NCI-H446 treated with DMSO at 0.1 percent for 48 hours (cell line): Measurements from ENCODE around the gene RSBN1.

Source experiments
- DNase-seq: peaks from one replicate; lab custom pipeline; 2025; lab: John Stamatoyannopoulos, UW

Gene RSBN1

DNA sequence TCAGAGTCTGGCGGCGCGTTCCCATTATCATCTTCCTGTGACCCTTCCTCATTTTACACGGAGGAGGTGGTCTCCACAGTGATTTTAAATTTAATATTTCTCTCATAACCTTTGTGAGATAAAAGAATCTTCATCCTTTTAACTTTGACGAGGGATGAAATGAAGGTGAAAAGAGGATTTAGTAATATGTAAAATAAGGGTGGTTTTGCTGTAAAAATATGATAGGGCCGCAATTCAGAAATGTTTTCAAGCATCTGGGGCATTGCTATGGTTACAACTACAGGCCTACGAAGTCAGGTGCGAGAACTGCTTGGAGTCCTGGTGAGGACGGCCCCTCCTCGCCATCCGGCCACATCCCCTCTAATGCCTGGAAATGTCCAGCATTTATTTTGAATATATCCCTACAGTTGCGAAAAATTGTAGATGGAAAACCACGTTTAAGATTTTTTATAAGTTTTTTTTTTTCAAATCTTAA, 422 bp upstream of the RSBN1 start:
- DNase-seq: no peak

DNA sequence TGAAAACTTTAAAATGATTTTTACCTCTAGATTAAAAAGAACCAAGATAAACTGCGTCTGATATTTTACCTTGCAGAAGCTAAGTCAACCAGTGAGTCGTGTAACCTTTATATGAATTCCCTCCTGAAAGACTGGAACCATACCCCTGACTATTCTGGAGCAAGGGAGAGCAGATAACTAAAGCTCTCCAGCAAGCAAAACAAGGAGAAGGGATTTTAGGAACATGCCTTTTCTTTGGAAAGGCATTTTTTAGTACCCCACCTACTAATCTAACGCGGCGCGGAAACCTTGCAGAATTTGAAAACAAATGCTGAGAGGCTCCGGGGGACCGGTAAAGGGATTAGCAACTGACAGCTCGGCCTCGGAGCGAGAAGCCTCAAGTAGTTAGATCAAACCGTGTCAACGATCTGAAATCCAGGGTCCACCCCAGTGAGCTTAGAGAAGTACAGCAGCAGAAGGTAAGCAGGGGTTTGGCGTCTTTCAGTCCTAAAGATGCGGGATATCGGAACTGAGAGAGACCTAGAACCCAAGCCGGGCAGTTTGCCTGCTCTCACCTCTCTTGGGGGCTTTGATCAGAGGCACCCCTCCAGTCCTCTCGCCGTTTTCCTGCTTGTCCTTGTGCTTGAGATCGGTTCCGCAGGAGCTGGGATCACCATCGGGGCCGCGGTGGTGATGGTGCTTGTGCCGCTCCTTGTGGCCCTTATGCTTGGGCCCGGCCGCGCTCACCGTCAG, 954 bp downstream of the RSBN1 start:
- DNase-seq: no peak

DNA sequence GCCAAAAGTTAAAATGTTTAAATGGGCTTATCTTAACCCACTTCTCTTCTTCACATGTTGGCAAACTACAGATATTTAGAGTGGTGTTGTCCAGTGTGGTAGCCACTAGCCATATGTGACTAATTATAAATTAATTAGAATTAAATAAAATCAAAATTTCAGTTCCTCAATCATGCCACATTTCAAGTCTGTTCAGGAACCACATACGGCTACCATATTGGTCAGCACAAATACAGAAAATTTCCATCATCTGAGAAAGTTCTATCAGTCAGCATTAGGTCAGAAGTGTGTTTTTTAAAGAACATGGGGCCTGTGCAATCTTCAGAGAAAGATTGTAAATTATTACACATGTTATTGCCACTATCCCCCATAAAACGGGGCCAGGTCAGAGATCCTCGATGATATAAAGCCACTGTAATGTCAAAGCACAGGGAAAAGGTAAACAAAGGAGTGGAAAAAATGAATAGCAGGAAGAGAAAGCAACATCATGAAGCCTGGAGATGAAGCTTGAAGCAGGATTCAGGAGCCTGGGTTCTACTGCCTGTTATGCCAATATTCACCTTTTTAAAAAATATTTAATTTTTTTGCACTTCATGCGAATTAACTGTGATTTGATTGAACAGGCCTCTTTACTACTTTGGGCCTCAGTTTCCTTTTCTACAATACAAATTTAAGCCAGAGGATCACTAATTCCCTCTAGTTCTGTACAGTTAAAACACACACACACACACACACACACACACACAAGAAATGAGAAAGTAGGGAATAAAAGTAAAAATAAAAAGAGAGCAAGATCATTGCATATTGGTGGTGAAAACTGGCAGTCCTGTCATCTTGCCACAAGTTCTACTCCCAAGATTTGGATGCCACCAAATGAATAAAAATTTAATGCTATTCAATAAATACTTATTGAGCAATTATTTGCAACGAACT, 2.3 kb downstream of the RSBN1 start:
- no peak for DNase-seq

DNA sequence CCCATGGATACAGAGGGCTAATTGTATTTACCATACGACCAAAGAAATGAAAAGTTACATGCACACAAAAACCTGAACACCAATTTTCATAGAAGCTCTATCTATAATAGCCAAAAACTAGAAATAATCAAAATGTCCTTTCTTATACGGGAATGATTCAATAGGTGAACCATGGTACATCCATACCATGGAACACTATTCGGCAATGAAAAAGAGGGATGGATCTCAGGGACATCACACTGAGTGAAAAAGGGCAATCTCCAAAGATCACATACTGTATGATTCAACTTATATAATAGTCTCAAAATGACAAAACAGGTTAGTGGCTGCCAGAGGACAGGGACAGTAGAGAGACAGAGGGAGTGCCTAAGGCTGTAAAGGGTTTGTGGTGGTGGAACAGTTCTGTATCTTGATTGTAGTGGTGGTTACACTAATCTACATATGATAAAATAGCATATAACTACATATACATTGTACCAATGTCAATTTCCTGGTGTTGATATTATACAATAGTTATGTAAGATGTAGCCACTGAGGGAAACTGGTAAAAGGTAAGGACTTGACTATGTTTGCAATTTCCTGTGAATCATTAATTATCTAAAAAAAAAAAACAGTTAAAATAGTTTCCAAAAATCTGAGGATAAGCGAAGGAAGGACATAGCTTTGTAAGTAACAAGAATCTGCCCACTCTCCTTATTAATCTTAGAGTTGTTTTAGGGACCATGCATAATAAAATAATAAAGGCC, 3.7 kb downstream of the RSBN1 start:
- no peak for DNase-seq

DNA sequence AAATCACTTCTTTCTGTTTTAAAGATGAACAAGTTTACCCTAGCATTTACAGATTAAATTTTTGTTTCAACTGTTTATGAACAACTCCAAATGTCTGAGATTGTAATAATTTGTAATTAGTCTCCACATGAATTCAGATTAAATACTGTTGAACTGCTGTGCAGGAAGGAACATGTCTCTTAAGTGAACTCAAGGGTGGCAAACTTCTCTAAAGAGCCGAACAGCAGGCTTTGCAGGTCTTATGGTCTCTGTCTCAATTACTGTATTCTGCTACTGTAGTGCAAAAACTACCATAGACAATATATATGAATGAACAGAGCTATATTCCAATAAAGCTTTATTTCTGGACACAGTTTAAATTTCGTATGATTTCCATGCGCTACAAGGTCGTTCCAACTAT, 6.6 kb downstream of the RSBN1 start:
- no peak for DNase-seq

DNA sequence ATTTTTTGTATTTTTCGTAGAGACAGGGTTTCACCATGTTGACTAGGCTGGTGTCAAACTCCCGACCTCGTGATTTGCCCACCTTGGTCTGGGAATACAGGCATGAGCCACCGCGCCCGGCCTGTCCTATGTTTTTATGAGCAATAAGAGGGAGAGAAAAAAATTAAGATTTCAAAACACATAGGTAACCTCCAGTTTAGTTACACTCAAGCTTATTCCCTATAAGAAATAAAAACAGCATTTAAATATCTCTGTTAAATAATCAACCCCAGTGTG, 7.1 kb downstream of the RSBN1 start:
- DNase-seq: no peak

DNA sequence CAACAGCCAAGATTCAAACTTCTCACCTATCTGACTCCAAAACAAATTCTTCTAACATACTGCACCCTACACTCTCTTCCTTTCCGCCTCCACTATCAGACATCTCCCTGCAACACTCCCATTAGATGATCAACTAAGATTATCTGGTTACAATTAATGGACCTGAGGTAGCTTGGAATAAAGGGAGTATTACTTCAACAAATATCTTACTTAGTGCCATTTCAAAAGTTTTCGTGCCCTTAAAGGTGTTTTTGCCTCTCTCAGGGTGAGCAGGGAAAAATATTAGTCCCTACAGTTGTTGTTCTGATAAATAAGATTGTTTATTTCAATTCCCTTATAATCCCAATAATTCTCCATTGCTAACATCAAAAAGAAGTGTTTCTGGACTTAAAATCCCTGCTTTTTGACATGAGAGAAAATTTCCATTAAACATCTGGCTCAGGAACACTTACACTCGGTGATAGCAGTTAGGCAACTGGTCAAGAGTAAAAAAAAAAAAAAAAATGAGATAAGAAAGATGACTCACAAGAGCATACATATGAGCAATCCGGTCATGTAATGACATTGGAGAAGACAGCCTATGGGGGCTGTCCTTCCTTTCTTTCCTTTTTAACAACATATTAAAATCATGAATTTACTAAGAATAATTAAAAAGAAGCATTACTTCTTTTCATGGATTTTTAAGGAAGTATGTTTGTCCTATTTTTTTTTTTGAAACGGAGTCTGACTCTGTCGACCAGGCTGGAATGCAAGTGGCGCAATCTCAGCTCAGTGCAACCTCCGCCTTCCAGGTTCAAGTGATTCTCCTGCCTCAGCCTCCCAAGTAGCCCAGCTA, 7.6 kb downstream of the RSBN1 start:
- no peak for DNase-seq

DNA sequence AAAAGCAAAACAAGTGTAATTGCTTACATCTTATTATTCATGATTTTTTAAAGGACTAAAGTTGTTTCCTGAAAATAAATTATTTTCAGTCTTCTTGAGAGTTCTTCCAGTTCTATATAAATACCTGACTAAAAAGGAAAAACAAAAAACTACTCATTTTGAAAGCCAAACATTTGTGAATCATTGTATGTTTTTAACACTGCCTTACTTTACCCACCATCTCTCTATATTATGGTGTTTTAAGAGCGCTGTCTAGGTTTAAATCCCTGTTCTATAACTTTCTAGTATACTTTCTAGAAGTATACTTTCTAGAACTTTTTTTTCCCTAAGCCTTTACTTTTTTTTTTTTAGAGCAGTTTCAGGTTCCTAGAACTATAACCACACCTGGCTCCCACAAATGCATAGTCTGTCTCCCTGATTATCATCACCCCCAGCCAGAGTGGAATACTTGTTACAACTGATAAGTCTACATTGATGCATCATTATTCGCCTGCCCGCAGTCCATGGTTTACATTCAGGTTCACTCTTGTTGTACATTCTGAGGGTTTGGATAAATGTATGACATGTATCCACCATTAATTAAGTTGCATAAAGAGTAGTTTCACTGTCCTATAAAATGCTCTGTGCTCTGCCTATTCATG, 9.8 kb downstream of the RSBN1 start:
- no peak for DNase-seq

DNA sequence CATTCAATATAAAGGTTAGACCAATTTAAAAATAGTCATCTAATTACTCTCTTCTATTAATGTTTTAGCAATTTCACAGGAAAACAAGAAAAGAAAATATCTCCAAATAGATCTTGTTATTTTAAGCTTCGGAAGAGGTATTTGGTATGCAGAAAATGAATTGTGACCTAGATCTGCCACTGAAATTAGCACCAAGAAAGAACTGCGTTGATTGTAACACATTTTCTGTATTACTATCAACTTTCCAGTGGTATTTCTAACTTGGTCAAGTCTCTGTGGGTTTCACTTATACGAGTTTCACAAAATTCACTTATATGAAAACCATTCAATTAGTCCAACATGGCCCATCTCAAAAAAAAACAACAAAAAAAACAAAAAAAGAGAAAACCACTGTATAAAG, 11.8 kb downstream of the RSBN1 start:
- no peak for DNase-seq

DNA sequence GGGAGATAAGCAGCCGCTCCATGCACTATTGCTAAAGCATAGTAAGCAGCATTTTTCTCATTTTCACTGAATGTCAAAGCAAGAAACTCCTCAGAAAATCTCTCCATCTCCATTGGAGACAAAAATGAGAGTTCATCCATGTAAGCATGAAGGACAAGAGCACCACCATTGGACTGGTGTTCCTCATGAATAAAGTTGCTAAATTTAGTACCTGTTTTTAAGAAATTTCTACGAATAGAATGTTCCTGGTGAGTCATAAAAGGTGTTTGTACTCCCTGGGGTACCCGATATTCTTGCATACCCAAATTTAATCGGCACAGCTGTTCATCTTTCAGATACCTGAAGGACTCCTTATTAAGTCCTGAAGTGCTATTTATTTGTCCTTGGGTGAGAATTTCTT, 14.8 kb downstream of the RSBN1 start:
- no peak for DNase-seq

DNA sequence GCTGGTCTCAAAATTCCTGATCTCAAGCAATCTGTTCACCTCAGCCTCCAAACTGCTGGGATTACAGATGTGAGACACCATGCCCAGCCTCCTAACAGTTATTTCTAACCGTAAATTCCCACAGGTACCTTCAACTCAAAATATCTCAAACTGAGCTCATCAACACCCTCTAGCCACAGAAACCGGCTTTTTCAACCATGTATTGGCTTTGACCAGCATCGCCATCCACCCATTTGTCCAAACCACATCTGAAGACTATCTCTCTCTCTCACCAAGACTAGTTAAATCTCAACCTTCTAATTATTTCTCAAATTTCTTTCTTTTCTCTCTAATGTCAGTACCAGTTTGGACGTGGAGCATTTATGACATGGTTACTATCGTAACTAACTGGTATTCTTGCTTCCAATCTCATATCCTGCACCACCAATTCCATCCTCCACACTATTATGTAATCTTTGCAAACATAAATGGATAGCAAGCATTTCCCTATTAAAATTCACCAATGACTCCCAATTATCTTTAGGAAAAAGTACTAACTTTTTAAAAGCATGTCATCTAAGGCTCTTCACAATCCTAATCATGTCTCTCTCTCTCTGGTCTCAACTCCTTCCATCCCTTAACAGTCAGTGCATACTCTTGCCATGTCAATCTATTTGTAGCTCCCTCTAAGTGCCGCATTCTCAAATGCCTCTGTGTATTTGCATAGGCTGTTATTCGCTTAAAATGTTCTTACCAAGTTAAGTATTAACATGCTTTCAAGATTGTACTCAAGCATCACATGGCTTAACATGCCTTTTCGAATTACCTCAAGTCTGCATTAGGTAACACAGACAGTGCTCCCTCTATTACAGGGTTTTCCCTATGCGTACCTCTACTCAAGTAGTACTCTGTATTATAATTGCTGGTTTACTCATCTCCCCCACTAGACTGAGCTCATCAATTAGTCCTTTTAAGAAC, 18.1 kb downstream of the RSBN1 start:
- no peak for DNase-seq

DNA sequence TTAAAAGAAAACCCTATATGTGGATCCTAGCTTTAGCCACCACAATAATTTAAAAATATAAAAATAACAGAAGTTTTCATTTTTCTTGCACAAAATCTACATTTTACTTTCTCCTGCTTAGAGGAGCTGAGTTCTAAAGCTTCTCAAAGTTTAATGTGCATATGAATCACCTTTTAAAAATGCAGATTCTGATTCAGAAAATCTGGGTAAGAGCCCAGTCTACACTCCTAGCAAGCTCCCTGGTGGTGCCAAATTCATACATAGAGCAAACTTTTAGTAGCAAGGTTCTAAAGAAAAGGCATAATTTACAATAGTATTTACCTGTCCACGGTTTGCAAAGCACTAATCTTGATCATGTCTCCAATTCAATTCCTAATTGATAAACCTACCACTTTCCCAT, 19.3 kb downstream of the RSBN1 start:
- DNase-seq: no peak

DNA sequence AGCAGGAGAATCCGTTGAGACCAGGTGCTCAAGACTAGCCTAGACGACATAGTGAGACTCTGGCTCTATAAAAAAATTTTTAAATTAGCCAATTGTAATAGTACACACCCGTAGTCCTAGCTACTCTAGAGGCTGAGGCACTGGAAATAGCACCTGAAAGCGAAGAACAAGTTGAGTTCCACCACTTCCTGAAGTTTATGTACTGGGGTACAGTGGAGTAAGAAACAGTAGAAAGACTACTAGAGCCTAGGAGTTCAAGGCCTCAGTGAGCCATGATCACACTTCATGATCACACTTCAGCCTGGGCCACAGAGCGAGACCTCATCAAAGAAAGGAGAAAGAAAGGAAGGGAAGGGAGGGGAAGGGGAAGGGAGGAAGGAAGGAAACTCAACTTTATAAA, 19.8 kb downstream of the RSBN1 start:
- no peak for DNase-seq

DNA sequence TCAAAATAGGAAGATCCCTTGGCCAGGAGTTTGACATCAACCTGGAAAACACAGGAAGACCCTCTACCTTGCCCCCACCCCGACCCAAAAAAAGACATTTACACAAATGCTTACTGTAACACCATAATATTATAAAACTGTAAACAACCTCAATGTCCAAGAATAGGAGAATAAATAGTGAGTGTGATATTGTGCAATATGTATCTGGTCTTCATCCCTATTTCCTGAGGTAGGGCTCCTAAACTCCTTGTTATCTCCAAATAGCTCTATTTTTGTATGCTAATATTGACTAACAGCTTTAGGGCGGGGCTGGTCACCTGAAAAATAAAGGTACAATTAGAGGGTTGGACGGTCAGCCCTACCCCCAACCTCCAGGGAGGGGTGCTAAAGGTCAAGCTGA, 23.5 kb downstream of the RSBN1 start:
- DNase-seq: no peak

DNA sequence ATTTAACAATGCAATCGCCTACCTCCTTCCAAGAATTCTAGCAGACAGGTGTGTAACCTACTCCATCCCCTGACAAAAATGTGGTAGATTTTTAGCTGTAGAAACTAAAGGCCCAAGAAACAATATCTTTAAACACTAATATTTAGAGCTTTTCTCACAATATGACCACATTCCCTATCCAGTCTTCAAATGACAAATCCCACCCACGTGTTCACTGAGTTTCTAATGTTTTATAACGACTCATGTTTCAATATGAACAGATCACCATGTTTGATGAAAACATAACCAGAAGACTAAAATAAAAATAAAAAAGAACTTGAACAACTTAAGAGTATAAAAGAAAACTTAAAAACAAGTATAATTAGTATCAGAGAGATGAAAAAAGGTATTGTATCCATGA, 24.6 kb downstream of the RSBN1 start:
- no peak for DNase-seq

DNA sequence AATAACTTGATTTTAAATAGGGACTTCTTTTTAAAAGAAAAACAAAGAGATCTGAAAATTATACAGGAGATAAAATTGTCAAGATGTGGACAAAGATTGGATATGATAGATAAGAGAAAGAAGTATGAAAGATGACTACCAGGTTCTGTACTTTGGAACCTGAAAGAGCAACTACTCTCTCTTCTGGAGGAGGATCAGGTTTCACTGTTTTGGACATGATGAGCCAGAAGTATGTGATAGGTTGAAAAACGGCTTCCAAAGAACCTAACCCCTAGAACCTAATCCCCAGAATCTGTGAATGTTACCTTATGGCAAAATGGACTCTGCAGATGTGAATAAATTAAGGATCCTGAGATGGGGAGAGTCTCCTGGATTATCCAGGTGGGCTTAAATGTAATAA, 26.2 kb downstream of the RSBN1 start:
- DNase-seq: no peak

DNA sequence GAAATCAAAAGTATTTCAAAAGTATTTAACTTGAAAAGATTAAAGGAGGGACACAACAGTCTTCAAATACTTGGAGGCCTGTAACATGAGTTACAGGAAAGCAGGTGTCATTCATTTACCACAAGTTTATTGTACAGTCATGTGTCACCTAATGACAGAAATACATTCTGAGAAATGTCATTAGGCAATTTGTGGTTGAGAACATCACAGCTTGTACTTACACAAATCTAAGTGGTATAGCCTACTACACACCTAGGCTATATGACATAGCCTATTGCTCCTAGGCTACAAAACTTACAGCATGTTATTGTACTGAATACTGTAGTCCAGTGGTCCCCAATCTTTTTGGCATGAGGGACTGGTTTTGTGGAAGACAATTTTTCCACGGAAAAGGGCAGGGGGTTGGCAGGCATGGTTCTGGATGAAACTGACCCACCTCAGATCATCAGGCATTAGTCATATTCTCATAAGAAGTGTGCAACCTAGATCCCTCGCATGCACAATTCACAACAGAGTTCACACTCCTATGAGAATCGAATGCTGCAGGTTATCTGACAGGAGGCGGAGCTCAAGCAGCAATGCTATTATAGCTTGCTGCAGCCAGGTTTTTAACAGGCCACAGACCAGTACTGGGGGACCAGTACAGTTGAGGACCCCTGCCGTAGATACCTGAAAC, 28.0 kb downstream of the RSBN1 start:
- no peak for DNase-seq

DNA sequence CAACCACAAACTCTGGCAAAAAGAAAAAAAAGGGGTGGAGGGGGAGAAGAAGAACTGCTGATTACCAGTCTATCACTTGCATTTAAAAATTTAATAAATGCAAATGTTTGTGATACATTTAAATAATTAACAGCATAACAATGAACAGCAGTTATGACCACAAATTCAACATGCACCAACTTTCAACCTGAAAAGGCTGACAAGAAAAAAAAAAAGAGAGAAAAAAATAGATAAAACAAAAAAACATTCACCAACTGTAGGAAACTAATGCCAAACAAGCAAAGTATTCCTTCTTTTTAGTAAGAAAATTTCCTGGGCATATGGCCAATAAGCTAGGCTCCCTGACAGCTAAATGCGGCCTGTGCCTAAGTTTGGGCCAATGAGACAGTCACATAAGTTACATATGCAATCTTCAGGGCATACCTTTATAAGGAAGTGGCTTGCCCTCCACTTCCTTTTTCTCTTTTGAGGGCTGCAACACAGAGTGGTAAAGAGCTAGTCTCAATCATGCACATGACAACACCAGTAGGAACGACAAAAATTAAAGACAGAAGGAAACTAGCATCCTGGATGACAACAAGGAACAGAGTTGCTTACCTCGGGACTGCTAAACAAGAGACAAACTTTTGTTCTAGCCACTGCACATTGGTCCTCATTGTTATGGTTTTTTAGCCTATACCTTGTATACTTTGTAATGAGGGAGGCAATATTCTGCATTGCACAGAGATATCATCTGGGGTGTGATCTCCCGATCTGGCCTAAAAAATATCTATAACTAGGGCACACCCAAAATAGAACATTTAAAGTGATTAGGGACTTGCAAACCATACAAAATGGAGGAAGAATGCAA, 28.8 kb downstream of the RSBN1 start:
- peak; percentile 71 for DNase-seq

DNA sequence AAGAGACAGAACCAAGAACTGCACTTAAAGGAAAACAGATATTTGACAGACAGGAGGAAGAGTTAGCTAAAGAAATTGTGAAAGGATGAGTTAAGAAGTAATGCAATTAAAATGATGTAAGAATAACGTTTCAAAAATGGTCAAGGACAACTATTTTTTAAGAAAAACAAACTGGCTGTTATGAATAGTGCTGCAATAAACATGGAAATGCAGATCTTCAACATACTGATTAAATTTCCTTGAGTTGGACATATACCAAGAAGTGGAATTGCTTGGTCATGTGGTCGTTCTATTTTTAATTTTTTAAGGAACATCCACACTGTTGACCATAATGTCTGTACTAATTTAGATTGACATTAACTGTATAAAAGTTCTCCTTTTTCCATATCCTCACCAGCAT, 29.9 kb downstream of the RSBN1 start:
- no peak for DNase-seq
